NCI-H187 treated with DMSO at 0.1 percent for 48 hours (cell line): Measurements from ENCODE around the gene ANKRD13C.
"Not testable (repeated sequence)": the region's sequence is repeated elsewhere in the genome, so short reads cannot be mapped to it uniquely, and the experiment has no call there.

Experiments used
- DNase-seq: peaks from one replicate; lab custom pipeline; 2025; lab: John Stamatoyannopoulos, UW

The ANKRD13C gene

GRCh38 chr1:70354332-70355110, at the start of gene ANKRD13C:
TSS of gene ANKRD13C (minus strand) at chr1:70354722. CDS start at chr1:70354408, 314 bp downstream.
- DNase-seq, result peak; percentile 75

GRCh38 chr1:70403759-70404158, 49.2 kb upstream of the ANKRD13C start:
- DNase-seq, result no peak

GRCh38 chr1:70401974-70402373, 47.5 kb upstream of the ANKRD13C start:
- DNase-seq, result no peak

GRCh38 chr1:70400335-70400734, 45.8 kb upstream of the ANKRD13C start:
- DNase-seq, result no peak

- no peak for DNase-seq
These were observed 42.5 kb upstream of the ANKRD13C start for GRCh38 chr1:70397013-70397412.

GRCh38 chr1:70396607-70397006, 42.1 kb upstream of the ANKRD13C start:
- no peak for DNase-seq

GRCh38 chr1:70392626-70393025, 38.1 kb upstream of the ANKRD13C start:
- DNase-seq, result no peak

GRCh38 chr1:70387507-70387906, 33.0 kb upstream of the ANKRD13C start:
- DNase-seq, result no peak

GRCh38 chr1:70386121-70386520, 31.6 kb upstream of the ANKRD13C start:
- DNase-seq, result no peak

GRCh38 chr1:70385477-70385876, 31.0 kb upstream of the ANKRD13C start:
- DNase-seq, result no peak

- no peak for DNase-seq
These were observed 30.0 kb upstream of the ANKRD13C start for GRCh38 chr1:70384542-70384941.

- no peak for DNase-seq
These were observed 29.0 kb upstream of the ANKRD13C start for GRCh38 chr1:70383483-70383882.

GRCh38 chr1:70382682-70383081, 28.2 kb upstream of the ANKRD13C start:
- DNase-seq, result no peak

- DNase-seq, result no peak
These were observed 21.7 kb upstream of the ANKRD13C start for GRCh38 chr1:70376196-70376595.

GRCh38 chr1:70373580-70373979, 19.1 kb upstream of the ANKRD13C start:
- DNase-seq, result not testable (repeated sequence)

GRCh38 chr1:70372426-70372825, 17.9 kb upstream of the ANKRD13C start:
- DNase-seq, result no peak

GRCh38 chr1:70371586-70371985, 17.1 kb upstream of the ANKRD13C start:
- DNase-seq, result not testable (repeated sequence)

GRCh38 chr1:70367397-70367796, 12.9 kb upstream of the ANKRD13C start:
- not testable (repeated sequence) for DNase-seq

- DNase-seq, result not testable (repeated sequence)
These were observed 12.5 kb upstream of the ANKRD13C start for GRCh38 chr1:70366997-70367396.

GRCh38 chr1:70366425-70366952, 12.0 kb upstream of the ANKRD13C start:
- DNase-seq, result not testable (repeated sequence)

GRCh38 chr1:70364439-70364838, 9.9 kb upstream of the ANKRD13C start:
- no peak for DNase-seq

- no peak for DNase-seq
These were observed 7.3 kb upstream of the ANKRD13C start for GRCh38 chr1:70361727-70362398.

- no peak for DNase-seq
These were observed 5.8 kb upstream of the ANKRD13C start for GRCh38 chr1:70360321-70360720.
